Left cardiac atrium (tissue), 4 donors: ENCODE data around the gene RETREG3. TPM values are rescaled to one million over a fixed set of nuclear protein-coding genes. Genes with fewer than 3 reads are reported as not detected.
A peak's percentile ranks its signal among the peaks of the same experiment; 100 is the strongest.

Experiments used
- ATAC-seq, 2 donors: fragments of 200-7000 bp; cut with Tn5 transposase; one replicate each; pipeline ENCODE4 v1.9.1; 2020; ENCODE audit warnings: mild to moderate bottlenecking in 2 of 2, moderate library complexity in 2 of 2
- DNase-seq: peaks from one replicate; pipeline ENCODE4 v3.0.0-alpha.2; 2020
- intact Hi-C, 2 donors: fragments of 100-400 bp; cut with DNase I; formaldehyde crosslinking; loops; one replicate each; pipeline versions ENCODE4 v1.14.1 to v1.15.1; 2022 to 2023
- total RNA-seq, 2 donors: library from RNA; stranded (reverse); fragmentation: NEBNext Ultra II Directional; extraction: Animal tissue kit (Norgen Biotek cat#: 25700); gene quantifications; one replicate each; pipeline ENCODE4 v1.2.1, GENCODE V29; 2021
- donor health status: DM: no; HTN: yes; CAD: no.
- donor health status: DM: no; HTN: yes; CAD: no; lungs with severe emphysema.
- donor health status: DM: yes; HTN: yes; CAD: no.
- donor health status: Dilated cardiomyopathy.

Gene RETREG3
- total RNA-seq, 2 donors from 2014 or later = 26.0 to 26.1 TPM

- DNase-seq = peak; percentile 71
- ATAC-seq = peak; percentile 81 to 83
- intact Hi-C loops = loop anchor here (2.0 to 10.0 kb wide), 3 partner anchors 30 to 184 kb away; partner anchors contain the start of genes PLEKHH3 (in 1 of the 2), RAMP2 (in 1 of the 2), RETREG3 (in 1 of the 2) and TUBG1 (in 1 of the 2)
Observed at GRCh38 chr17:42578282-42578869, 30.8 kb downstream of the RETREG3 start.

GRCh38 chr17:42577532-42578281 is 31.5 kb downstream of the RETREG3 start, which contains the start of gene PSMC3IP:
PSMC3IP (minus strand) TSS chr17:42577729; CDS start chr17:42577686, 43 bp downstream.
- DNase-seq (peak; percentile 97), ATAC-seq (peak; percentile 96)
- intact Hi-C loops = loop anchor here (2.0 to 10.0 kb wide), 3 partner anchors 31 to 185 kb away; partner anchors contain the start of genes PLEKHH3 (in 1 of the 2), RAMP2 (in 1 of the 2), RETREG3 (in 1 of the 2) and TUBG1 (in 1 of the 2)

GRCh38 chr17:42577140-42577531 is 32.0 kb downstream of the RETREG3 start:
- ATAC-seq (no peak), DNase-seq (no peak)
- intact Hi-C loops = loop anchor here (5.0 to 10.0 kb wide), 2 partner anchors 98 to 185 kb away; partner anchors contain the start of genes PLEKHH3 (in 1 of the 2) and RAMP2 (in 1 of the 2)

- intact Hi-C loops = loop anchor here in 1 of 2 donors (10.0 kb wide), 1 partner anchor 100 kb away; the partner anchor contains the start of gene PLEKHH3
- ATAC-seq (no peak), DNase-seq (no peak)
Observed at GRCh38 chr17:42574463-42574862, 34.7 kb downstream of the RETREG3 start.

GRCh38 chr17:42573095-42573494 is 36.1 kb downstream of the RETREG3 start:
- ATAC-seq (no peak), DNase-seq (no peak)
- intact Hi-C loops = loop anchor here in 1 of 2 donors (10.0 kb wide), 1 partner anchor 102 kb away; the partner anchor contains the start of gene PLEKHH3

- intact Hi-C loops = loop anchor here in 1 of 2 donors (10.0 kb wide), 1 partner anchor 103 kb away; the partner anchor contains the start of gene PLEKHH3
- DNase-seq (no peak), ATAC-seq (no peak)
Observed at GRCh38 chr17:42571435-42572225, 37.5 kb downstream of the RETREG3 start.

GRCh38 chr17:42568341-42569111 is 40.6 kb downstream of the RETREG3 start:
- intact Hi-C loops = no loop called here
- DNase-seq = no peak
- no peak for ATAC-seq

- peak; percentile 87 to 91 for ATAC-seq
- intact Hi-C loops = no loop called here
Observed at GRCh38 chr17:42566883-42567573, 42.1 kb downstream of the RETREG3 start, which contains the start of gene MLX. MLX (plus strand) TSS chr17:42567100; CDS start chr17:42567125, 25 bp downstream.

GRCh38 chr17:42566215-42566882 is 42.8 kb downstream of the RETREG3 start:
- intact Hi-C loops = no loop called here
- DNase-seq (no peak), ATAC-seq (no peak)

More at GRCh38 chr17:42566883-42567573, 42.1 kb downstream of the RETREG3 start, which contains the start of gene MLX:
- peak; percentile 98 for DNase-seq

- intact Hi-C loops = no loop called here
- ATAC-seq = no peak
- no peak for DNase-seq
Observed at GRCh38 chr17:42565523-42566214, 43.5 kb downstream of the RETREG3 start.

- DNase-seq (no peak), ATAC-seq (no peak)
- intact Hi-C loops = no loop called here
Observed at GRCh38 chr17:42564815-42565522, 44.2 kb downstream of the RETREG3 start.

- ATAC-seq = no peak
- no peak for DNase-seq
- intact Hi-C loops = no loop called here
Observed at GRCh38 chr17:42563950-42564349, 45.2 kb downstream of the RETREG3 start.

- DNase-seq (no peak), ATAC-seq (no peak)
- intact Hi-C loops = no loop called here
Observed at GRCh38 chr17:42563543-42563942, 45.6 kb downstream of the RETREG3 start.

GRCh38 chr17:42563143-42563509 is 46.0 kb downstream of the RETREG3 start:
- ATAC-seq = no peak
- DNase-seq = no peak
- intact Hi-C loops = no loop called here

- ATAC-seq = peak in 1 of 2 donors; percentile 1
- DNase-seq = no peak
- intact Hi-C loops = no loop called here
Observed at GRCh38 chr17:42562388-42563142, 46.6 kb downstream of the RETREG3 start.
